ENCODE measurements around the gene SGCD.

The SGCD gene

DNA sequence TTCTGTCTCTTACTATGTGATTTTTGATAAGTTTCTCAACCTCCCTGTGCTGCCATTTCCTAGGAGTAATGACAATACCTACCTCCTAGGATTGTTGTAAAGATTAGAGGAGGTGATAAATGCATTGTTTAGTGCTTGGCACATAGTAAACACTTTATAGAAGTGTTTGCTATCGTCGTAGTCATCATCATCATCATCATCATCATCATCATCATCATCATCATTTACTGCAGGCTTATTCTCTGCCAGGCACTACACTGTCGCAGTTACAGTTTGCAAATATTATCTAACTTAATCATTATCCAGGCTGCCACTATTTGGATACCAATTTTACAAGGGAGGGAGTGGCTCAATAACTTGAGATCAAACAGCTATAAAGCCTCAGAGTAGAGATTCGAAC is 24.5 kb downstream of the SGCD start:
- Histone ChIP-seq H3K4me3 (replicated peaks; ENCODE audit: insufficient read depth, low read length) (no peak overlapping the region), H3K27me3 (ENCODE audit: insufficient read depth, poor library complexity, severe bottlenecking) (no peaks in the 10 kb centered on the region), H3K27ac (replicated peaks) (no peak overlapping the region)
- TF ChIP-seq, protein P1, sequence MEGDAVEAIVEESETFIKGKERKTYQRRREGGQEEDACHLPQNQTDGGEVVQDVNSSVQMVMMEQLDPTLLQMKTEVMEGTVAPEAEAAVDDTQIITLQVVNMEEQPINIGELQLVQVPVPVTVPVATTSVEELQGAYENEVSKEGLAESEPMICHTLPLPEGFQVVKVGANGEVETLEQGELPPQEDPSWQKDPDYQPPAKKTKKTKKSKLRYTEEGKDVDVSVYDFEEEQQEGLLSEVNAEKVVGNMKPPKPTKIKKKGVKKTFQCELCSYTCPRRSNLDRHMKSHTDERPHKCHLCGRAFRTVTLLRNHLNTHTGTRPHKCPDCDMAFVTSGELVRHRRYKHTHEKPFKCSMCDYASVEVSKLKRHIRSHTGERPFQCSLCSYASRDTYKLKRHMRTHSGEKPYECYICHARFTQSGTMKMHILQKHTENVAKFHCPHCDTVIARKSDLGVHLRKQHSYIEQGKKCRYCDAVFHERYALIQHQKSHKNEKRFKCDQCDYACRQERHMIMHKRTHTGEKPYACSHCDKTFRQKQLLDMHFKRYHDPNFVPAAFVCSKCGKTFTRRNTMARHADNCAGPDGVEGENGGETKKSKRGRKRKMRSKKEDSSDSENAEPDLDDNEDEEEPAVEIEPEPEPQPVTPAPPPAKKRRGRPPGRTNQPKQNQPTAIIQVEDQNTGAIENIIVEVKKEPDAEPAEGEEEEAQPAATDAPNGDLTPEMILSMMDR (IDR thresholded peaks at IDR 0.05; ENCODE audit: insufficient read depth, low read length), result no peak
- TF ChIP-seq GABPA (IDR thresholded peaks at IDR 0.05; ENCODE audit: low read depth) (no peak), POLR2AphosphoS5 (IDR thresholded peaks at IDR 0.05; ENCODE audit: low read depth) (no peak), SPI1 (IDR thresholded peaks at IDR 0.05; ENCODE audit: borderline replicate concordance, low read depth) (no peak)
- TF ChIP-seq, protein P2, sequence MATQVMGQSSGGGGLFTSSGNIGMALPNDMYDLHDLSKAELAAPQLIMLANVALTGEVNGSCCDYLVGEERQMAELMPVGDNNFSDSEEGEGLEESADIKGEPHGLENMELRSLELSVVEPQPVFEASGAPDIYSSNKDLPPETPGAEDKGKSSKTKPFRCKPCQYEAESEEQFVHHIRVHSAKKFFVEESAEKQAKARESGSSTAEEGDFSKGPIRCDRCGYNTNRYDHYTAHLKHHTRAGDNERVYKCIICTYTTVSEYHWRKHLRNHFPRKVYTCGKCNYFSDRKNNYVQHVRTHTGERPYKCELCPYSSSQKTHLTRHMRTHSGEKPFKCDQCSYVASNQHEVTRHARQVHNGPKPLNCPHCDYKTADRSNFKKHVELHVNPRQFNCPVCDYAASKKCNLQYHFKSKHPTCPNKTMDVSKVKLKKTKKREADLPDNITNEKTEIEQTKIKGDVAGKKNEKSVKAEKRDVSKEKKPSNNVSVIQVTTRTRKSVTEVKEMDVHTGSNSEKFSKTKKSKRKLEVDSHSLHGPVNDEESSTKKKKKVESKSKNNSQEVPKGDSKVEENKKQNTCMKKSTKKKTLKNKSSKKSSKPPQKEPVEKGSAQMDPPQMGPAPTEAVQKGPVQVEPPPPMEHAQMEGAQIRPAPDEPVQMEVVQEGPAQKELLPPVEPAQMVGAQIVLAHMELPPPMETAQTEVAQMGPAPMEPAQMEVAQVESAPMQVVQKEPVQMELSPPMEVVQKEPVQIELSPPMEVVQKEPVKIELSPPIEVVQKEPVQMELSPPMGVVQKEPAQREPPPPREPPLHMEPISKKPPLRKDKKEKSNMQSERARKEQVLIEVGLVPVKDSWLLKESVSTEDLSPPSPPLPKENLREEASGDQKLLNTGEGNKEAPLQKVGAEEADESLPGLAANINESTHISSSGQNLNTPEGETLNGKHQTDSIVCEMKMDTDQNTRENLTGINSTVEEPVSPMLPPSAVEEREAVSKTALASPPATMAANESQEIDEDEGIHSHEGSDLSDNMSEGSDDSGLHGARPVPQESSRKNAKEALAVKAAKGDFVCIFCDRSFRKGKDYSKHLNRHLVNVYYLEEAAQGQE (IDR thresholded peaks at IDR 0.05; ENCODE audit: insufficient replicate concordance, low read depth), result no peak
- no peak for DNase-seq (ENCODE audit: low read depth in 1 of 2, low spot score in 1 of 2)

DNA sequence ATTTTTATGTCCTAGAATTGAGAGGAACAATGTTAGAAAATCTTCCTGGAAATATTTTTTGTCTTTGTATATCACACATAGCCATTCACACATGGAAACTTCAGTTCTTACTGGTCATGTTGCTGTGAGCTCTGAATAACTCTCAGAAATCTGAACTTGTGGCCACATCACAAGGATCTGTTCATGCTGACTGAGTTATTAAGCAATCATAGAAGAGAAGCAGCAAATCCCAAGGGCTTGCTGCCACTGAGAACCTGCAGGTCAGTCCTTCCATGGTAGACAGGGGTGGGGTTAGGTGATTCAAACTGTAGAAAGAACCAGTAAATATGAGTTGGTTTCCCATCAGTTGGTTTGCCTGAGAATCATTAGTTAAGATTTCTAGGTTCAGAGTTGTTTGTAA is 27.6 kb downstream of the SGCD start:
- Histone ChIP-seq H3K27me3 (ENCODE audit: insufficient read depth, poor library complexity, severe bottlenecking) (no peaks in the 10 kb centered on the region), H3K4me3 (replicated peaks; ENCODE audit: insufficient read depth, low read length) (no peak overlapping the region), H3K27ac (replicated peaks) (no peak overlapping the region)
- TF ChIP-seq, protein P2 (IDR thresholded peaks at IDR 0.05; ENCODE audit: insufficient replicate concordance, low read depth), result no peak
- TF ChIP-seq, protein P1 (IDR thresholded peaks at IDR 0.05; ENCODE audit: insufficient read depth, low read length), result no peak
- TF ChIP-seq SPI1 (IDR thresholded peaks at IDR 0.05; ENCODE audit: borderline replicate concordance, low read depth) (no peak), POLR2AphosphoS5 (IDR thresholded peaks at IDR 0.05; ENCODE audit: low read depth) (no peak), GABPA (IDR thresholded peaks at IDR 0.05; ENCODE audit: low read depth) (no peak)
- no peak for DNase-seq (ENCODE audit: low read depth in 1 of 2, low spot score in 1 of 2)

DNA sequence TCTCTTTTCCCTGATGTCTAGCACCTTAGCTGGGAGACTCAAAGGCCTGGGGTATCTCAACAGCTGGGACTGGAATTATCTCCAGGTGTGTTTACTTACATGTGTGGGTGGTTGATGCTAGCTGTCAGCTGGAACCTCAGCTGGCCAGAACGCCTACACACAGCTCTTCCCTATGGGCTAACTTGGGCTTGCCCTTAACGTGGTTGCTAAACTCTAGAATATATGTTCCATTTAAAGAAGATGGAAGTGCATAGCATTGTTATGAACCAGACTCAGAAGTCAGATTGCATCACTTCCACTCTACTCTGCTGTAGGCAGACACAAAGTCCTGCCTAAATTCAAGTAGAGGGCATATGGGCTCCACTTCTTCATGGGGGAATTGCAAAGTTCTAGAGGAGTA is 29.3 kb downstream of the SGCD start:
- TF ChIP-seq POLR2AphosphoS5 (IDR thresholded peaks at IDR 0.05; ENCODE audit: low read depth) (no peak), GABPA (IDR thresholded peaks at IDR 0.05; ENCODE audit: low read depth) (no peak)
- TF ChIP-seq, protein P2 (IDR thresholded peaks at IDR 0.05; ENCODE audit: insufficient replicate concordance, low read depth), result no peak
- TF ChIP-seq, protein P1 (IDR thresholded peaks at IDR 0.05; ENCODE audit: insufficient read depth, low read length), result no peak
- no peak overlapping the region for H3K4me3 ChIP-seq (replicated peaks; ENCODE audit: insufficient read depth, low read length)
- H3K27ac ChIP-seq (replicated peaks), result no peak overlapping the region
- no peaks in the 10 kb centered on the region for H3K27me3 ChIP-seq (ENCODE audit: insufficient read depth, poor library complexity, severe bottlenecking)
- DNase-seq (ENCODE audit: low read depth in 1 of 2, low spot score in 1 of 2), result no peak
